Measurements from ENCODE around the gene VTN.

Gene VTN

DNA sequence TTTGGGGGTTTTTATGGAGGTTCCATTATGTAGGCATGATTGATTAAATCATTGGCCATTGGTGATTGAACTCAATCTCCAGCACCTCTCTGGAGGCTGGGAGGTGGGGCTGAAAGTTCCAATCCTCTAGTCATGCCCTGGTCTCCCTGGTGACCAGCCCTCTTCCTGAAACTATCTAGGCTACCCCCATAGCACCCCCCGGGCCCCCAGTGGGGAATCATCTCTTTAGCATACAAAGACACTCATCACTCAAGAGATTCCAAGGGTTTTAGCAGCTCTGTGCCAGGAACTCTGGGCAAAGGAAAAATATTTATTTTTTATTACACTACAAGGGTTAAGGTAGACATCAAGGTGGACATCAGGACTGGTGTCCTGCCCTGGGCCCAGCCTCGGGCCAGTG lies 25.3 kb upstream of the VTN start:
- no peak for DNase-seq (ENCODE audit: low read depth)

DNA sequence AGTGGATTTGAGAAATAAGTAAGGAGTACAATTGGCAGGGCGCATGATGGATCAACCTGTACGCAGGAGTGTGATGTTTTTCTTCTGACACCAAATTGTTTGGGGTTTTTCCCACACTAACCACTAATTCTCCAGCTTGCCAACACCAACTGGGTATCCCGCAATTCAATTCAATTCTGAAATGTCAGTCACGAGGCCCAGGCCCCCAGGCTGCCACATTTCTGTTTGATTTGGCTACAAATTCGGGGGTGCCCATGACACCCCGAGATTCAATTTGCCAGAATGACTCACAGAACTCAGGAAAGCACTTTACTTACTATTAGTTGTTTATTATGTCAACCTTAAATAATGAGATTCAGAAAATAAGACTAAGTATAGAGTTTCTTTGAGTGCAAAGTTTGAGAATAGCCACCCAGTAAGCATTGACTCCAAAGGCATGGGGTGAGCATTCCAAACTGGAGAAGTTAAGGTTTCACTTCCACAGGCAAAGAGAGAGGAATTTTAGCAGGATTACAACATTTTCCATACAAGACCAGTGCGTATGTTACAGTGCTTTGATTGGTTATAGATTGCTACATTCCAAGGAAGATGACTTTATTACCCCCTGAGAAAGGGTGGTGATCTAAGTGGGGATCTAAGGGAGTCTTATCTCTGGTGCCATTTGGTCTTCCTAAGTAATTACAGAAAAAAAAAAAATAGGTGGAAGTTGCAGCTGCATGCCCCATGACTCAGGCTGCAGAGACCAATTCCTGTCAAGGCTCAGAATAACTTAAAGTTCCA lies 24.4 kb upstream of the VTN start:
- peak; percentile 44 for DNase-seq (ENCODE audit: low read depth)

DNA sequence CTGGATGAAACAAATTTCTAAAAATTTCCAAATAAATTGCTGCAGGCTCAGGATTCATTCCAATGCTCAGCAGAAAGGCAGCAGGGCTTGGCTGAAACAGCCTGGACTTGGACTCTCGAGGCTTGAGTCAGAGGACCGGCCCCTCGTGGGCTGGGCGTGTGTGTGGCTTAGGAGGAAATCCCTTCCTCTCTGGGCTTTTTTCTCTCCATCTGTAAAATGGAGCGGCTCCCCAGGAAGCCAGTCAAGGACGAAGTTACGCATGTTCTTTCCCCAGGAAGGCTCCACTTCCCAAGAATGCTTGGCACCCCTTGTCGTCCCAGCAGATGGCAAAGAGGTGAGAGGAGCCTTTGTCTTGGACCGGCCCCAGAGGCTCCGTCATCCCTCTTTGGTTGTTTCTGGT lies 22.4 kb upstream of the VTN start:
- no peak for DNase-seq (ENCODE audit: low read depth)

DNA sequence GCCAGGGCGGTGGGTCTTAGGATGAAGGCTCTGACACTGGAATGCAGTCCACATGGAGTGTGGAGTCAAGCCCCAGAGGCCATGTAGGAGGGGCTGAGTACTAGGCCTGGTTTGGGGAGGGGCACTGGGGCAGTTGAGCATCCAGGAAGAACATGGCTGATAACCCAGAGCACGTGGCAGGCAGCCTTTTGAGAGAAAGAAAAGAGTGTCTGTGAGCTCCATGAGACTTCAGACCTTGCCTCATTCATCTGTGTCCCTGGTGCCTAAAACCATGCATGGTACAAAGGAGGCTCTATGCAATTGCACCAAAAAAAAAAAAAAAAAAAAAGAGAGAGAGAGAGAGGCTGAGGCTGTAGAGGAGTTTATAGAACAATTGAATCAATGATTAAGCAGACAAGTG lies 21.3 kb upstream of the VTN start:
- DNase-seq (ENCODE audit: low read depth): no peak

DNA sequence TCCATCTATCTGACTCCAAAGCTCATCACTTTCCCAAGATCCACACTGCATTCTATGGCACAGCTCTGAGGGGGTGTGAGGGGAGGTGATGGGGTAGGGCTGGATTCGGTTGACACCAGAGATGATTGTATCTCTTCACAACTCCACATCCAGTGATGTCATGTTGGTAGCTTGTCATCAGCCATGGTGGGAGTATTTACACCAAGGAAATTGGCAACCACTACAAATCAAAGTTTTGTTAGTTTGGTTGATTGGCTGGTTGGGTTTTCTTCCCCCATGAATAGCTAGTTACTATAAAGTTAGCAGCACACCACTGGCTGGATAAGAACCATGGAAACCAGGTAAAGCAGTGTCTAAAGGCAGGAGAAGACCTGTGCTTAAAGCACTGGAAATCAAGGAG lies 20.9 kb upstream of the VTN start:
- DNase-seq (ENCODE audit: low read depth): no peak

DNA sequence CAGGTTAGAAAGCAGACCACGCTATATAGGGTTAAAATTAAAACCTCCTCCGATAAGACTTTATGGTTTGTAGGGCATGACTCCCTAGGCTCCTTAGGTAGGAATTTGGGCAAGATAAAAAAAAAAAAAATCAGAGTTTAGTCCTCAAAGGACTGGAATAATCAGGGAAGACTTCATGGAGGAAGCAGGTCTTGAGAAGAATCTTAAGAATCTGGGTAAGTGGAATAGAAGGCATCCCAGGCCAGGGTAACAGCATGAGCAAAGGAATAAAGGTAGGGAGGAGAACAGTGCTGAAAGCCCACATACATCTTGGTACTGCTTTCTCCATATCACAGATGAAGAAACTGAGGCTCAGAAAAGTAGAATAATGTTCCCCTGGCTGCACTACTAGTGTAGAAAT lies 20.5 kb upstream of the VTN start:
- DNase-seq (ENCODE audit: low read depth): no peak

DNA sequence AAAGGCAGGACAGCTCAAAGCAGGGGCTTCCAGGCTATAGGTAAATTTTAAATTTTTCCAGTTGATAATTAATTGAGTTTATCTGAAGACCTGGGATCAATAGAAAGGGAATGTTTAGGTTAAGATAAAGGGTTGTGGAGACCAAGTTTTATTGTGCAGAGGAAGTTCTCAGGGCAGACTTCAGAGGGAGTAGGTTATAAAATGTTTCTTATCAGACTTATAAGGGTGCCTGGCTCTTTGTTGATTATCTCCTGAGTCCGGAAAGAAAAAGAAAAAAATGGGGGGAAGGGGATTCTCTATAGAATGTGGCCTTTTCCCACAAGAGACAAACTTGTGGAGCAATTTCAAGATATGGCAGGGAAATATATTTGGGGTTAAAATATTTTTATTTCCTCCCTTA lies 20.0 kb upstream of the VTN start:
- no peak for DNase-seq (ENCODE audit: low read depth)

DNA sequence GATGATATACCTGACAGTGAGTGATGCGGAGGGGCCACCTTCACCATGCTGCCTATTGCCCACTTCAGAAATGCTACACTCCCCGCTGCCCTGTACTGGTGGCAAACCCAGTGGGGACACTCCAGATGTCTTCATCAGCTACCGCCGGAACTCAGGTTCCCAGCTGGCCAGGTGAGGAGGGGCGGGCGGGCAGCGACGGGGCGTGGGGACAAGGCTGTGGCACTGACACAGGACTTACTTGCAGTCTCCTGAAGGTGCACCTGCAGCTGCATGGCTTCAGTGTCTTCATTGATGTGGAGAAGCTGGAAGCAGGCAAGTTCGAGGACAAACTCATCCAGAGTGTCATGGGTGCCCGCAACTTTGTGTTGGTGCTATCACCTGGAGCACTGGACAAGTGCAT lies 18.0 kb upstream of the VTN start:
- DNase-seq (ENCODE audit: low read depth): no peak

DNA sequence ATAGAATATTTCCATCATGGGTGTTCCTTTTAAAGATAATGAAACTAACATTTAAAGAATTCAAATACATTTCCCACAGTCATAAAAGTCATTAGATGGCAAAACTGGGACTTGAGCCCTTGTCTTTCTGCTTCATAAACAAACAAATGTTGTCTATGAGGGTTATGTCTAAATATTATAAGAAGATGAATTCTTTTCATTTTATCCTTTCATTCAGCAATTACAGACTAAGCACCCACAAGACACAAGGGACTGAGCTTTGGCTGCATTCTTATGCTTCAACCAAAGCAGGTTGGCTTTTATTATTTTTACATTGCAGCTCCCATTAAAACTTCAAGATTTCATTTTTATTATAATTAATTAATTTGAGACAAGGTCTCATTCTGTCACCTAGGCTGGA lies 16.3 kb upstream of the VTN start:
- DNase-seq (ENCODE audit: low read depth): no peak

DNA sequence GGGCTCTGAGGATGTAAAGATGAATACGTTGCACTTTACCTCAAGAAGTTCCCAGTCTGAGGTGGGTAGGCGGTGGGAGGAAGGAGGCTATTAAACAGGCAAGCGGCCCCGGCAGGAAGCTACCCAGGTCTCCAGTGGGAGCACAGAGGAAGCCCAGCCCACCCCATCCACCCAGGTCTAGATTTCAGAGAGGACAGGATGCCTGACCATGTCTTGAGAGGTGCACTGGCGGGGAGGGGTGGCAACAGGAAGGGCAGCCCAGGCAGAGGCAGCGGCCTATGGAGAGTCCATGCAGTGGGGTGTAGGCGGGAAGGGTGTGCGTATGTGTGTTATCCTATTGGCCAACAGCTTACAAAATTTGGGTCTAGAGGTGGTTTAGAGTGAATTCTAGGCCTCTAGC lies 15.3 kb upstream of the VTN start:
- DNase-seq (ENCODE audit: low read depth): no peak

DNA sequence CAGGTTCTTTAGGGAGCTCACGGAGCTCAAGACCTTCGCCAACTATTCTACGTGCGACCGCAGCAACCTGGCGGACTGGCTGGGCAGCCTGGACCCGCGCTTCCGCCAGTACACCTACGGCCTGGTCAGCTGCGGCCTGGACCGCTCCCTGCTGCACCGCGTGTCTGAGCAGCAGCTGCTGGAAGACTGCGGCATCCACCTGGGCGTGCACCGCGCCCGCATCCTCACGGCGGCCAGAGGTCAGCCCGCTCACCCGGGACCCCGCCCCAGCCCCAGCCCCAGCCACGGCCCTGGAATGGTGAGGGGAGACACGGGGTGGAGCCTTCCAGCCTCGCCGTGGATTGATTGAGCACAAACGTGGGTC lies 14.9 kb upstream of the VTN start:
- no peak for DNase-seq (ENCODE audit: low read depth)

DNA sequence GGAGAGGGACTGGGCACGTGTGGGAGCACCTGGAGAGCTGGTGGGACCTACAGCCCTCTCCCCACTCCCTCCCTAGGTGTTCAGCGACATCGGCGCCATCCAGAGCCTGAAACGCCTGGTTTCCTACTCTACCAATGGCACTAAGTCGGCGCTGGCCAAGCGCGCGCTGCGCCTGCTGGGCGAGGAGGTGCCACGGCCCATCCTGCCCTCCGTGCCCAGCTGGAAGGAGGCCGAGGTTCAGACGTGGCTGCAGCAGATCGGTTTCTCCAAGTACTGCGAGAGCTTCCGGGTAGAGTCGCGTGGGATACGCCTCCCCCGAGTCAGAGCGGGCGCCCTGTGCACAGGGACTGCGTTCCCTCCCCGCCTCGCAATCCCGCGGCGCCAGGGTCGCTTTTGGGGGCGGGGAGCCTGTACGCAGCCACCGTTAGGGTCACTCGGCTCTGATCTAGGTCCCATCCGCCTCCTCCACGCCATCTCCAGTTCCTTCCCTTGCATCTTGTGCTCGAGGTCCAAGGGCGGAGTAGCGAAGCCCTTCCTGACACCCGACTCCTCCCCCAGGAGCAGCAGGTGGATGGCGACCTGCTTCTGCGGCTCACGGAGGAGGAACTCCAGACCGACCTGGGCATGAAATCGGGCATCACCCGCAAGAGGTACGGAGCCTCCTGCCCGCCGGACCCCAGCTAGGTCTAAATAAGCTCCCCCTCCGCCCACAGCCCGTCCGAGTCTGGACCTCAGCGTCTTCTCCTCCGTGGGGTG lies 14.4 kb upstream of the VTN start:
- no peak for DNase-seq (ENCODE audit: low read depth)

DNA sequence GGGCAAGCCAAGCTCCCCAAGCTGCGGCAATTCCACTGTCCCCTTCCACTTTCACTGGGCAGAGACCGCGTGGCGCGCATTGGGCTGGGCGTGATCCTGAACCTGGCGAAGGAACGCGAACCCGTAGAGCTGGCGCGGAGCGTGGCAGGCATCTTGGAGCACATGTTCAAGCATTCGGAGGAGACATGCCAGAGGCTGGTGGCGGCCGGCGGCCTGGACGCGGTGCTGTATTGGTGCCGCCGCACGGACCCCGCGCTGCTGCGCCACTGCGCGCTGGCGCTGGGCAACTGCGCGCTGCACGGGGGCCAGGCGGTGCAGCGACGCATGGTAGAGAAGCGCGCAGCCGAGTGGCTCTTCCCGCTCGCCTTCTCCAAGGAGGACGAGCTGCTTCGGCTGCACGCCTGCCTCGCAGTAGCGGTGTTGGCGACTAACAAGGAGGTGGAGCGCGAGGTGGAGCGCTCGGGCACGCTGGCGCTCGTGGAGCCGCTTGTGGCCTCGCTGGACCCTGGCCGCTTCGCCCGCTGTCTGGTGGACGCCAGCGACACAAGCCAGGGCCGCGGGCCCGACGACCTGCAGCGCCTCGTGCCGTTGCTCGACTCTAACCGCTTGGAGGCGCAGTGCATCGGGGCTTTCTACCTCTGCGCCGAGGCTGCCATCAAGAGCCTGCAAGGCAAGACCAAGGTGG lies 11.2 kb upstream of the VTN start:
- no peak for DNase-seq (ENCODE audit: low read depth)

DNA sequence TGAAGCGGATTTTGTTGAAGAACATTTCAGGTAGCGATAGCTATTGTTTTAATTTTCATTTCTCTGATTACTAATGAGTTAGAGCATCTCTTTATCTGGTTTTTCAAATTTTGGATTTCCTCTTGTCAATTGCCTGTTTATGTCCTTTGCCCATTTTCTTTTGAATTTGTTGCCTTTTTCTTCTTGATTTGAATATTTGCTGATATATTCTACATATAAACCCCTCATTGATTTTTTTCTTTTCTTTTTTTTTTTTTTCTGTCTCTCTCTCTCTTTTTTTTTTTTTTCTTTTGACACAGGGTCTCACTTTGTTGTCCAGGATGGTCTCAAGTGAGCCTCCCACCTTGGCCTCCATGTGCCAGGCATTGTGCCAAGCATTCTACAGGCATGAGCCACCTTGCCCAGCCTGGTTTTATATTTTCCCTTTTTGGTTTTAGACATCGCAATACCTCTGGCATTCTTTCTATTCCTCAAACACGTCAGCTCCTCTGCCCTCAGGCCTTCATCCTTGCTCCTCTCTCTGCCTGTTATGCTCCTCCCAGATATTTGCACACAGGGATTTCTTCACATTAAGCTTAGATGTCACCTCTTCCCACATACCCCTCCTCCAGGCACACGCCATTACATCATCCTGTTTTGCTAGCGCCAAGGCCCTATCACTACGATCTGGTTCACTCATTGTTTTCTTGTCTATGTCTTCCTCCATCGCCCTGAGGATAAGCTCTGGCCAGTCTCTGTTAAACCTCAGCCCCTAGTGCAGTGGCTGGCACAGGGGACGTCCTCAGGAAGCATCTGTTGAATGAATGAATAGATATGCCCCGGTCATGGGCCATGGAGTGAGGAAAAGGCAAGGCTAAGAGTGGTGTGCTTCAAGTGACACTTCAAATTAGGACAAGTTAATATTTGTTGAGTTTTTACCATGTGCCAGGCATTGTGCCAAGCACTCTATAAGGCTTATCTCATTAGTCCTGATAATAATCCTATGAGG lies 10.0 kb upstream of the VTN start:
- peak; percentile 39 for DNase-seq (ENCODE audit: low read depth)

DNA sequence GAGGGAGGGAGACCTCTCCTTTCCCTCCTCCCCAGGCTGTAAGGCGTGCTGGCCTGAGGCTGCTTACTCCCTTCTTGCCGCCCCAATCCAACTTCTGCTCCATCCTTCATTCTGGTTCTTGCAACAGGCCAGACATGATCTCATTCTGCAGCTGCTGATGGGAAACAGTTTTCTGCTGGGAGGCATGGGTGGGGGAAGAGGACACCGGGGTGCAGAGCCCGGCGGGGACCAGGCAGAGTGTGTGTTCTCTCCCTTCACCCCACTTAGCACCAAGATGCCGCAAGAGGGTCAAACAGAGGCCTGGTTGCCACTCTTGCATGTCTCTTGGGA lies 2.8 kb upstream of the VTN start:
- no peak for DNase-seq (ENCODE audit: low read depth)

DNA sequence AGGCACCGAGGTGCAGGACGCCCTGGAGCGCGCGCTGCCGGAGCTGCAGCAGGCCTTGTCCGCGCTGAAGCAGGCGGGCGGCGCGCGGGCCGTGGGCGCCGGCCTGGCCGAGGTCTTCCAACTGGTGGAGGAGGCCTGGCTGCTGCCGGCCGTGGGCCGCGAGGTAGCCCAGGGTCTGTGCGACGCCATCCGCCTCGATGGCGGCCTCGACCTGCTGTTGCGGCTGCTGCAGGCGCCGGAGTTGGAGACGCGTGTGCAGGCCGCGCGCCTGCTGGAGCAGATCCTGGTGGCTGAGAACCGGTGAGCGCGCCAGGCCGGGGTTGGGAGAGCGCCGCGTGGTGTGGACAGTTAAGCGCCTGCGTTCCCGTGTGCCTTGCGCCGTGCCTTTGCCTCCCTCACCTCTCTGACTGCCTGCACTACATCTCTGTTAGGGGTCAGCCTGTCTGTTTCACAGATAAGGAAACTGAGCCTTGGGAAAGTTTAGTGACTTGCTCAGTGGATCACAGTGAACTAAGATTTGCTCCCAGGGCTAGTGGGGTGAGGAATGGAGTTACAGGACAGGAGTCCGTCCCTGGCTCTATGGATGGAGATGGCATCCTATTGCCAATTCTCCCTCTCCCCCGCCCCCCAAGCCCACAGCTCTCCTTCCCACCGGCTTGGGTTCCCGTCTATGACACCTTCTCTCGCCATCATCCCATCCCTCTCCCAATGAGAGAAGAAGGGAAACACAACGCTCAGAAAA lies 2.3 kb upstream of the VTN start:
- peak; percentile 26 for DNase-seq (ENCODE audit: low read depth)

DNA sequence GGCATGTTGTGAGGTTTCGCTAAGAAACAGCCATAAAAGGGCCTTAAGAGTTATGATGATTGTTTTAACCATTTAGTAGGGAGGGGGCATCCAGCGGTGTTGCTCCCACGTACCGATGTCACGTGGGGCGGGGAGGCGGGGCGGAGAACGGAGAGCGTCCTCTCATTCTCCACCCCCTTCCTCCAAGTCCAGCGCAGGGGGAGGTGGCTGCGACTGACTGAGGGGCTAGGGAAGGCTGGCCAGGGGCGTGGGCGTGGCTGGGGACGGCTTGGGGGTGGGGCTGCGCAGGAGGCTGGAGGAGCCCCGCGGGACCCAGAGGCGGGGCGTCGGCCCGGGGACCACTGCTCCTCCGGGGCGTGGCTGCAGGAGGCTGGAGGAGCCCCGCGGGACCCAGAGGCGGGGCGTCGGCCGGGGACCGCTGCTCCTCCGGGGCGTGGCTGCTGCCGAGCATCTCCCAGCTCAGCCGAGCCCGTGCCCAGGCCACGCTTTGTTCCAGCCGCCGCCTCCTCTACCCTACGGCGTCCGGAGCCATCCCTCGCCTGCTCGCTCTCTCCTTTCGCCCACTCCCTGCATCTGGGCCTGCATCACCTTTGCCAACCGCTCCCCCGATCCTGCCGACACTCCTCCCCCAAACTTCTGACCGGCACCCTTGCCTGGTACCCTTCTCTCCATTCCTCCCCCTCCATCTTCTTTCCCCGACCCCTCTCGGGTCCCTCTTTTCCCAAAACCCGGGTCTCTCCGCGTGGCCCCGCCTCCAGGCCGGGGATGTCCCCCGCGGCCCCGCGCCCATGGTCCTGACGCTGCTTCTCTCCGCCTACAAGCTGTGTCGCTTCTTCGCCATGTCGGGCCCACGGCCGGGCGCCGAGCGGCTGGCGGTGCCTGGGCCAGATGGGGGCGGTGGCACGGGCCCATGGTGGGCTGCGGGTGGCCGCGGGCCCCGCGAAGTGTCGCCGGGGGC lies 1.4 kb upstream of the VTN start, which contains the start of gene SARM1:
Gene SARM1, plus strand, starts transcription at position 450 of the 958 bp plus-strand sequence. Its CDS starts 339 bp downstream, at position 789.
- DNase-seq (ENCODE audit: low read depth): peak; percentile 62

DNA sequence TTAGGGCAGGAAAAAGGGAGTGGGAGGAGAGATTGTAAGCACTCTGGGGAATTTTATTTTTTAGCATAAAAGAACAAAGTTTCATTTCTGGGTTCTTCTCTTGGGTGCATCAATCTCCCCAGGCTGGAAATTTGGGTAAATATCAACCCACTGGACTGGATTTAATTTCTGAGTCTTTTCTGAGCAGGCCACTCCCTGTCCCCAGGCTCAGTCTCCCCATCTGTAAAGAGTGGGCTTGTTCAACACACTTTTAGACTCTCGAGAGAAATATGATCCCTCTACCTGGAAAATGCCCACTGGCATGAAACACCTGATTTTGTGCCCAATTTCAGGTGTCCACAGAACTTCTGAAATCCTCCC lies 617 bp upstream of the VTN start:
- no peak for DNase-seq (ENCODE audit: low read depth)

DNA sequence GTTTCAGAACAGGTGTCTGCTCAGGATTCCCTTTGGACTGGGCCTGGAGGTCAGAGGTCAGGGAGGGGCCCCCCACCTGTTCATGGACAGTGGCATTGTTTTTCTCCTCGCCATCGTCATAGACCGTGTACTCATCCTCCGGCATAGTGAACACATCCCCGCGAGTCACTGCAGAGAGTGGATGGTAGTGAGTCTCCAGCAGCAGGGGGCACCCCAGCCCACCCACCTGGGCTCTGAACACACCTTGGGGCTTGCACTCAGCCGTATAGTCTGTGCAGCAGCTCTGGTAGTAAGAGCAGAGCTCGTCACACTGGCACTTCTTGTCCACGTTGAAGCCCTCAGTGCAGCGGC lies 448 bp downstream of the VTN start:
- DNase-seq (ENCODE audit: low read depth): no peak

DNA sequence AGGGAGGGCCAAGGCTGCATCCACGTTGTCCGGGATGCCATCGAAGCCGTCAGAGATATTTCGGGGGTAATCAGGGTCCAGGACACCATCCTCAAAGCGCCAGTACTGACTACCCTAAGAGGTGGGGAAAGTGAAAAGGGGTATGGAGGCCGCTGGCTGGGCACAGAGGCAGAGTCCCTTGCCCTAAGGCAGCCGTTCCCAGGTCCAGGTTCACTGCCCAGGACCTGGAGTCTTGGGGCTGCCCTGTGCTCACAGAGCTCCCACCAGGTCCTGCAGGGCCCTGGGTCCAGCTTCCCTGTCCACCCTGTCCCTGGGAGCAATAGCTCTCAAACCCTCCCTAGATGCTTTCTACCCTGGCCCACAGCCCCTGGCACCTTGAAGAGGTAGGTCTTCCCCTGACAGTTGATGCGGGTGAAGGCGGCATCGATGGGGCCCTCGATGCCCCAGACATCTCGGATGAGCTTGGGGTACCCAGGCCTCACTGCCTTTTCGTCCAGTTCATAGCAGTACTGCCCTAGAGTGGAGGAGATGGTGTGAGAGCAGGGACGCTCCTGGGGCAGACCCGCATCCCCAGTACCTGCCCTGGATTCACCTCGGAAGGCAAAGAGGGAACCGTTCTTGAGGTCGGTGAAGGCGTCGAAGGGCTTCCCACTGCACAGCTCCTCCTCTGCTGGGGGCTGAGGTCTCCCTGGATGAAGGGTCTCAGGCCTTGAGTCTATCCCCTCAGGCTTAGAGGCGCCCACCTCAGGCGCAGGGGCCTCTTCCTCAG lies 1.0 kb downstream of the VTN start:
- DNase-seq (ENCODE audit: low read depth): no peak
